ENCODE results near the gene GALE. TPM values are rescaled to one million over a fixed set of nuclear protein-coding genes. Genes with fewer than 3 reads are reported as not detected.

Gene GALE
- total RNA-seq, 1 donor from 2014 or later: 49.9 TPM

- H3K36me3 Mint-ChIP-seq (ENCODE audit: insufficient read depth): peaks cover 19% of the 10 kb centered on the region
- no peak for DNase-seq (ENCODE audit: low spot score, unreplicated experiment)
- no peaks in the 10 kb centered on the region for H3K9me3 Mint-ChIP-seq (ENCODE audit: low read depth)
- H3K27ac Mint-ChIP-seq: no peak overlapping the region
- H3K27me3 Mint-ChIP-seq: no peaks in the 10 kb centered on the region
- H3K4me3 Mint-ChIP-seq (ENCODE audit: low read depth): no peak overlapping the region
- H3K4me1 Mint-ChIP-seq (ENCODE audit: low read depth): no peaks in the 10 kb centered on the region
- TF ChIP-seq CTCF (IDR thresholded peaks at IDR 0.05; ENCODE audit: unreplicated experiment): peak; percentile 69
These were observed 9.2 kb upstream of the GALE start for GRCh38 chr1:23809751-23810171.

- Mint-ChIP-seq H3K27me3 (no peaks in the 10 kb centered on the region), H3K27ac (no peak overlapping the region), H3K4me3 (ENCODE audit: low read depth) (no peak overlapping the region), H3K36me3 (ENCODE audit: insufficient read depth) (peaks cover 16% of the 10 kb centered on the region), H3K9me3 (ENCODE audit: low read depth) (no peaks in the 10 kb centered on the region), H3K4me1 (ENCODE audit: low read depth) (no peaks in the 10 kb centered on the region)
- TF ChIP-seq CTCF (IDR thresholded peaks at IDR 0.05; ENCODE audit: unreplicated experiment): no peak
- DNase-seq (ENCODE audit: low spot score, unreplicated experiment): no peak
These were observed 6.9 kb upstream of the GALE start for GRCh38 chr1:23807453-23807852.

DNA sequence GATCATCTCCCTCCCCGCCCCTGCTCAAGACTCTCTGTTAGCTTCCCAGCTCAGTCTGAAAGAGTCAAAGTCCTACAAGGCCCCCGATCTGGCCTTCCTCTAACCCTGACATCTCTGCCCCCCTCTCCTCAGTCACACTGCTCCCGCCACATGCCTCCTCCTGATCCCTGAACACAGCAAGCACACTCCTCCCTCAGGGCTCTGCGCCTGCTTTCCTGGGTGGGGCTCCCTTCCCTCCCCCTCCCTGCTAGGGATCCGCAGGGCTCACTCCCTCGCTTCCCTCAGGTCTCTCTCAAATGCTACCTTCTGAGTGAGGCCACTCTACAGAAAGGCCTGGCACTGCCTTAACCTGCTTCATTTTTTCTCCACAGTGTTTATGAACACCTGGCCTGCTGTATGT lies 5.7 kb upstream of the GALE start:
- no peaks in the 10 kb centered on the region for H3K9me3 Mint-ChIP-seq (ENCODE audit: low read depth)

GRCh38 chr1:23805025-23805424 lies 4.5 kb upstream of the GALE start:
- H3K27ac Mint-ChIP-seq: no peak overlapping the region
- no peak for TF ChIP-seq CTCF (IDR thresholded peaks at IDR 0.05; ENCODE audit: unreplicated experiment)
- no peaks in the 10 kb centered on the region for H3K9me3 Mint-ChIP-seq (ENCODE audit: low read depth)
- DNase-seq (ENCODE audit: low spot score, unreplicated experiment): no peak
- H3K36me3 Mint-ChIP-seq (ENCODE audit: insufficient read depth): peaks cover 14% of the 10 kb centered on the region
- H3K4me1 Mint-ChIP-seq (ENCODE audit: low read depth): peaks cover 5% of the 10 kb centered on the region
- H3K4me3 Mint-ChIP-seq (ENCODE audit: low read depth): no peak overlapping the region
- no peaks in the 10 kb centered on the region for H3K27me3 Mint-ChIP-seq

More for the DNA sequence above, 5.7 kb upstream of the GALE start:
- H3K4me1 Mint-ChIP-seq (ENCODE audit: low read depth): peaks cover 3% of the 10 kb centered on the region
- no peak overlapping the region for H3K4me3 Mint-ChIP-seq (ENCODE audit: low read depth)
- peaks cover 14% of the 10 kb centered on the region for H3K36me3 Mint-ChIP-seq (ENCODE audit: insufficient read depth)
- TF ChIP-seq CTCF (IDR thresholded peaks at IDR 0.05; ENCODE audit: unreplicated experiment): no peak
- no peak overlapping the region for H3K27ac Mint-ChIP-seq
- no peaks in the 10 kb centered on the region for H3K27me3 Mint-ChIP-seq
- no peak for DNase-seq (ENCODE audit: low spot score, unreplicated experiment)

DNA sequence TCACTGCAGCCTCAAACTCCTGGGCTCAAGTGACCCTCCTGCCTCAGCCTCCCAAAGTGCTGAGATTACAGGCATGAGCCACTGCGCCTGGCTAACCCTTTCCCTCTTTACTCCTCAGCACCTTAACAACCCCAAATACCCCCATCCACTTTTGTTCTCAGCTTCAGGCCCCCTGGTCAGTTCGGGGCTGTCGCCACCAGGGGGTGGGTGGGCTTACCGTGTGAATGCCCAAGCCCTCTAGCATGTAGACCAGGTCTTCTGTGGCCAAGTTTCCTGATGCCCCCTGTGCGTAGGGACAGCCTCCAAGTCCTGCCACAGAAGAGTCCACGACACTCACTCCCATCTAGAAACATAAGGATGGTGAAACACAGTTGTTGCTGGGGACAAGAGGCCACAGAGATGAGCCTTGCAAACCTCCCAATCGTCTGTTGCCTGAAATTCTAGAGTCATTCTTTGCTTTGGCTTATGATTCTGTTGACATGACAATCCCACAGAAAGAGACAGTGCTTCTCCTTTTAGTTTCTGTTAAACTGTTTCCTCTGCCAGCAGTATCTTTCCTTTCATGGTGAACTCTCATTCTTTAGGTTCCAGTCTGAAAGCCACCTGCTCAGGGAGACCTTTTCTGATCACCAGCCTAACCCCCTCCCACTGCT lies 3.8 kb upstream of the GALE start:
- no peaks in the 10 kb centered on the region for H3K27me3 Mint-ChIP-seq
- peak; percentile 43 for TF ChIP-seq CTCF (IDR thresholded peaks at IDR 0.05; ENCODE audit: unreplicated experiment)
- peaks cover 14% of the 10 kb centered on the region for H3K36me3 Mint-ChIP-seq (ENCODE audit: insufficient read depth)
- peaks cover 8% of the 10 kb centered on the region for H3K4me1 Mint-ChIP-seq (ENCODE audit: low read depth)
- H3K4me3 Mint-ChIP-seq (ENCODE audit: low read depth): no peak overlapping the region
- no peaks in the 10 kb centered on the region for H3K9me3 Mint-ChIP-seq (ENCODE audit: low read depth)
- DNase-seq (ENCODE audit: low spot score, unreplicated experiment): no peak
- no peak overlapping the region for H3K27ac Mint-ChIP-seq
